K562 (cell line): ENCODE data around the gene TMEM129. TPM values are rescaled to one million over a fixed set of nuclear protein-coding genes. Genes with fewer than 3 reads are reported as not detected.

Source experiments
- ATAC-seq: fragments of 200-7000 bp; cut with Tn5 transposase; 3 replicates; pipeline ENCODE4 v1.9.1; 2020; ENCODE audit warnings: moderate library complexity
- BruUV-seq: library from RNA; stranded (reverse); fragments of 400-500 nt; replicated peaks from 2 replicates; lab custom pipeline; 2021; lab: Mats Ljungman, UMichigan
- CTCF ChIA-PET: fragments of 300-600 bp; formaldehyde crosslinking; extraction: SDS; loops from one replicate; lab custom pipeline; 2021; ENCODE audit warnings: low intra/inter-chr PET ratio; lab: Yijun Ruan, JAX
- POLR2A ChIA-PET: fragments of 300-600, 350-650 bp; sonication (Branson Sonifier 250); formaldehyde crosslinking; extraction: SDS; loops from one replicate; lab custom pipeline; 2021; ENCODE audit warnings: antibody characterized with exemption, inconsistent platforms; lab: Yijun Ruan, JAX
- DNase-seq, 4 experiments: peaks; one replicate each; pipeline versions ENCODE4 v3.0.0 to v3.0.0-alpha.2; 2011 to 2018; ENCODE audit warnings: low spot score in 3 of 4, mixed read lengths in 3 of 4; ENCODE audit errors: extremely low read depth in 1 of 4
- FAIRE-seq: peaks from 2 replicates; lab custom pipeline; 2011; peaks lifted over from hg19 to GRCh38; lab: Jason Lieb, UNC
- H2AFZ ChIP-seq: 2 replicates; pipeline ENCODE4 v1.6.0; 2011; ENCODE audit warnings: low read depth, low read length, control low read depth, inconsistent platforms
- H3K27ac ChIP-seq: fragments of 200-600 bp; 3 replicates; pipeline ENCODE4 v1.8.0; 2011; ENCODE audit warnings: low read depth, mild to moderate bottlenecking, control low read depth, inconsistent platforms, low read length, moderate library complexity, mixed read lengths; ENCODE audit errors: extremely low read depth
- H3K27me3 ChIP-seq, 2 experiments: fragments of 300-600 bp in 1 of 2; 2 replicates in 1 of 2; 3 replicates in 1 of 2; pipeline versions ENCODE4 v1.6.0 to v1.8.0; 2011; ENCODE audit warnings: inconsistent platforms in 2 of 2, low read length in 2 of 2, mild to moderate bottlenecking in 1 of 2, mixed read lengths in 1 of 2, moderate library complexity in 1 of 2; ENCODE audit not compliant: control insufficient read depth in 2 of 2, insufficient read depth in 2 of 2
- H3K36me3 ChIP-seq: fragments of 300-600 bp; 3 replicates; pipeline ENCODE4 v1.8.0; 2011; ENCODE audit warnings: mild to moderate bottlenecking, low read length, inconsistent platforms; ENCODE audit not compliant: control insufficient read depth, insufficient read depth
- H3K4me1 ChIP-seq, 2 experiments: fragments of 200-600 bp in 1 of 2; replicated peaks in 1 of 2; 2 replicates in 1 of 2; 3 replicates in 1 of 2; pipeline versions ENCODE4 v1.5.1 to v1.8.0; 2011; ENCODE audit warnings: inconsistent platforms in 2 of 2, low read length in 2 of 2, mild to moderate bottlenecking in 1 of 2, mixed read lengths in 1 of 2, moderate library complexity in 1 of 2; ENCODE audit not compliant: control insufficient read depth in 2 of 2, insufficient read depth in 2 of 2
- H3K4me2 ChIP-seq: 2 replicates; pipeline ENCODE4 v1.6.1; 2011; ENCODE audit warnings: low read length, control low read depth, inconsistent platforms, mixed read lengths; ENCODE audit not compliant: insufficient read depth
- H3K4me3 ChIP-seq: fragments of 200-600 bp; sonication (generic), shearing (Covaris generic); 2 replicates; pipeline ENCODE4 v1.5.1; 2016; ENCODE audit warnings: control low read depth, inconsistent platforms
- H3K79me2 ChIP-seq: fragments of 200-600 bp; 3 replicates; pipeline ENCODE4 v1.8.0; 2011; ENCODE audit warnings: low read length, inconsistent platforms; ENCODE audit not compliant: control insufficient read depth, insufficient read depth
- H3K9ac ChIP-seq, 2 experiments: 2 replicates each; pipeline versions ENCODE4 v1.6.0 to v1.6.1; 2011; ENCODE audit warnings: low read depth in 2 of 2, low read length in 2 of 2, control low read depth in 1 of 2, inconsistent platforms in 1 of 2, mild to moderate bottlenecking in 1 of 2, mixed read lengths in 1 of 2; ENCODE audit not compliant: insufficient read depth in 1 of 2
- H3K9me1 ChIP-seq: one replicate; pipeline ENCODE4 v1.6.0; 2011; ENCODE audit warnings: inconsistent platforms, mild to moderate bottlenecking, low read length, moderate library complexity; ENCODE audit not compliant: control insufficient read depth, insufficient read depth
- H3K9me3 ChIP-seq: replicated peaks from 2 replicates; pipeline ENCODE4 v1.5.1; 2011; ENCODE audit warnings: low read depth, low read length, inconsistent platforms; ENCODE audit not compliant: control insufficient read depth, insufficient read depth
- H4K20me1 ChIP-seq: replicated peaks from 2 replicates; pipeline ENCODE4 v1.6.1; 2011; ENCODE audit warnings: low read length, inconsistent platforms, mixed read lengths; ENCODE audit not compliant: control insufficient read depth, insufficient read depth
- ATF6 ChIP-seq: sonication (generic); formaldehyde crosslinking; IDR thresholded peaks from 2 replicates; pipeline ENCODE4 v1.4.0; 2020; ENCODE audit warnings: mild to moderate bottlenecking, missing genetic modification reagents
- CSDE1 ChIP-seq, 2 experiments: fragments of 450-650 bp; IDR thresholded peaks; 2 replicates each; pipeline ENCODE4 v1.6.1; 2016; ENCODE audit warnings: mild to moderate bottlenecking in 1 of 2
- NCOA1 ChIP-seq: fragments of 450-650 bp; IDR thresholded peaks from 2 replicates; pipeline ENCODE4 v1.6.1; 2016; ENCODE audit warnings: low read depth
- SRSF7 ChIP-seq: fragments of 200-400 bp; formaldehyde crosslinking; optimal IDR thresholded peaks from 2 replicates; pipeline ENCODE3; 2017; ENCODE audit warnings: mild to moderate bottlenecking, low read depth, low read length
- ZBTB33 ChIP-seq: sonication (generic); formaldehyde crosslinking; IDR thresholded peaks from 2 replicates; pipeline ENCODE4 v1.8.1; 2023; ENCODE audit warnings: mild to moderate bottlenecking, missing genetic modification reagents
- ZNF197 ChIP-seq: fragments of 200-800 bp; sonication (Bioruptor generic); IDR thresholded peaks from 2 replicates; pipeline ENCODE4 v1.6.1; 2016; ENCODE audit warnings: low read depth, missing genetic modification characterization, missing compliant biosample characterization
- ZNF24 ChIP-seq: fragments of 450-650 bp; IDR thresholded peaks from 2 replicates; pipeline ENCODE4 v1.6.1; 2016
- WGBS: fragments of 100-300 bp; shearing (Covaris generic); methylation state at CpG from one replicate; pipeline ENCODE4 v1.1.6; 2016; ENCODE audit warnings: low coverage, mixed read lengths; ENCODE audit not compliant: insufficient coverage; ENCODE audit errors: missing lambda C conversion rate; 5-methylcytosine and 5-hydroxymethylcytosine counted together
- in situ Hi-C: fragments of 300-500 bp; cut with MboI; formaldehyde crosslinking; loops from 4 replicates; pipeline ENCODE4 v1.15.0; 2018; ENCODE audit warnings: inconsistent platforms, mixed read lengths
- intact Hi-C: fragments of 100-400 bp; cut with micrococcal nuclease; formaldehyde crosslinking; loops from 2 replicates; pipeline ENCODE4 v1.14.2; 2022
- polyA plus RNA-seq, 8 experiments: library from polyadenylated mRNA; depleted of rRNA in 4 of 8; stranded (reverse) in 5 of 8; unstranded in 3 of 8; fragments of >200 nt; fragmentation: Nextera tagmentation in 2 of 8; fragmentation: Illumina TruSeq in 1 of 8; extraction: Ambion mirVana in 2 of 8; extraction: Trizol in 1 of 8; gene quantifications; 2 replicates each; pipeline versions ENCODE4 v1.2.1 to v1.2.3, GENCODE V29; 2011 to 2014; ENCODE audit warnings: inconsistent platforms in 1 of 8, missing spikeins in 1 of 8
- total RNA-seq, 7 experiments: library from RNA; depleted of rRNA in 6 of 7; stranded (reverse); fragments of >200 nt in 6 of 7; fragmentation: Illumina TruSeq in 2 of 7; extraction: Trizol in 2 of 7; gene quantifications; 2 replicates each; pipeline versions ENCODE4 v1.2.1 to v1.2.3, GENCODE V29; 2011 to 2021; ENCODE audit warnings: low replicate concordance in 1 of 7

The TMEM129 gene
- total and polyA plus RNA-seq, 9 of the 15 experiments (the other 6 are each of a cell fraction or from before 2014, with no cell fraction given) = 0.34 to 47.2 (median 18.8) TPM

- no peak overlapping the region for H3K4me2 ChIP-seq
- H3K4me1 ChIP-seq = peaks cover 2 to 87% of the 10 kb centered on the region in 2 experiments; a peak in 3 of 5 replicates
- intact Hi-C loops (no loop called here), in situ Hi-C loops (no loop called here)
- H3K27me3 ChIP-seq = no peaks in the 10 kb centered on the region
- H3K4me3 ChIP-seq = no peak overlapping the region
- H3K79me2 ChIP-seq = no peaks in the 10 kb centered on the region
- H3K27ac ChIP-seq = no peak overlapping the region
- no TSS peak for BruUV-seq
- no peaks in the 10 kb centered on the region for H3K36me3 ChIP-seq
- H3K9me3 ChIP-seq = no peaks in the 10 kb centered on the region
- DNase-seq (no peak), ATAC-seq (no peak), FAIRE-seq (no peak)
- no peak overlapping the region for H3K9ac ChIP-seq
- TF ChIP-seq ZNF24 = no peak
- TF ChIP-seq ZBTB33 (CRISPR knock-in tag) = peak; percentile 76
- 0 out of 2 replicates have a peak, but pooled peaks cover 3% of the 10 kb centered on the region for H4K20me1 ChIP-seq
- H3K9me1 ChIP-seq = no peaks in the 10 kb centered on the region
- WGBS = 58% methylated on average over 6 of the region's 33 CpGs
- ChIA-PET CTCF (no interaction called here), POLR2A (interaction anchor here (0.6 to 0.7 kb wide), 2 partner anchors 14 to 244 kb away, joined by 3 read pairs; no protein-coding TSS in a partner anchor)
- H2AFZ ChIP-seq = no peak overlapping the region
Observed at GRCh38 chr4:1770245-1770644, 49.1 kb upstream of the TMEM129 start.

GRCh38 chr4:1769692-1770091 is 48.6 kb upstream of the TMEM129 start:
- Histone ChIP-seq H3K27me3 (no peaks in the 10 kb centered on the region), H3K4me3 (no peak overlapping the region), H2AFZ (no peak overlapping the region), H3K9me1 (no peaks in the 10 kb centered on the region), H3K9ac (0 out of 4 replicates have a peak overlapping the region, but pooled peaks of 1 of the 2 experiments have one; percentile 14), H3K27ac (no peak overlapping the region), H3K4me2 (no peak overlapping the region), H3K9me3 (no peaks in the 10 kb centered on the region), H3K36me3 (no peaks in the 10 kb centered on the region), H4K20me1 (0 out of 2 replicates have a peak, but pooled peaks cover 3% of the 10 kb centered on the region), H3K4me1 (peaks cover 2 to 91% of the 10 kb centered on the region in 2 experiments; a peak in 3 of 5 replicates), H3K79me2 (no peaks in the 10 kb centered on the region)
- FAIRE-seq (no peak), ATAC-seq (no peak), DNase-seq (no peak)
- intact Hi-C loops = no loop called here
- ChIA-PET CTCF (no interaction called here), POLR2A (no interaction called here)
- in situ Hi-C loops = no loop called here
- BruUV-seq = no TSS peak
- 42% methylated on average over 5 of the region's 6 CpGs for WGBS
- TF ChIP-seq ZNF197 (no peak), CSDE1 (IDR thresholded peaks at IDR 0.05) (no peak), NCOA1 (no peak), ATF6 (CRISPR knock-in tag) (no peak), SRSF7 (no peak)
